Nephron progenitor cell (in vitro differentiated cells): ENCODE results near the gene FKBP1A.

Experiments used
- DNase-seq: peaks from one replicate; pipeline ENCODE4 v3.0.0; 2021
- H3K27ac Mint-ChIP-seq: 2 replicates; pipeline ENCODE4 v1.8.0; 2021; ENCODE audit warnings: mild to moderate bottlenecking, moderate library complexity, mixed read lengths
- H3K27me3 Mint-ChIP-seq: 2 replicates; pipeline ENCODE4 v1.8.0; 2021; ENCODE audit warnings: mild to moderate bottlenecking, low read depth, mixed read lengths; ENCODE audit not compliant: poor library complexity
- H3K36me3 Mint-ChIP-seq: 2 replicates; pipeline ENCODE4 v1.8.0; 2021; ENCODE audit warnings: low read depth, mixed read lengths
- H3K4me1 Mint-ChIP-seq: 2 replicates; pipeline ENCODE4 v1.8.0; 2021; ENCODE audit warnings: mixed read lengths
- H3K4me3 Mint-ChIP-seq: 2 replicates; pipeline ENCODE4 v1.8.0; 2021; ENCODE audit warnings: mild to moderate bottlenecking, moderate library complexity, mixed read lengths
- H3K9me3 Mint-ChIP-seq: 2 replicates; pipeline ENCODE4 v1.8.0; 2021; ENCODE audit warnings: mild to moderate bottlenecking, moderate library complexity, mixed read lengths
- CTCF ChIP-seq: fragments of 200-600 bp; sonication (generic); IDR thresholded peaks from 2 replicates; pipeline ENCODE4 v1.5.0; 2021; ENCODE audit warnings: antibody characterized with exemption

Gene FKBP1A

GRCh38 chr20:1320902-1321653 lies 71.8 kb downstream of the FKBP1A start:
- H3K36me3 Mint-ChIP-seq = no peaks in the 10 kb centered on the region
- no peak overlapping the region for H3K4me3 Mint-ChIP-seq
- peaks cover 7% of the 10 kb centered on the region for H3K27me3 Mint-ChIP-seq
- H3K9me3 Mint-ChIP-seq = no peaks in the 10 kb centered on the region
- H3K4me1 Mint-ChIP-seq = peaks cover 51% of the 10 kb centered on the region
- TF ChIP-seq CTCF = no peak
- no peak for DNase-seq
- H3K27ac Mint-ChIP-seq = peak overlapping the region; percentile 57

- peaks cover 7% of the 10 kb centered on the region for H3K27me3 Mint-ChIP-seq
- H3K9me3 Mint-ChIP-seq = no peaks in the 10 kb centered on the region
- no peak for TF ChIP-seq CTCF
- no peaks in the 10 kb centered on the region for H3K36me3 Mint-ChIP-seq
- DNase-seq = no peak
- H3K4me3 Mint-ChIP-seq = no peak overlapping the region
- H3K4me1 Mint-ChIP-seq = peaks cover 51% of the 10 kb centered on the region
- H3K27ac Mint-ChIP-seq = no peak overlapping the region
Measured at GRCh38 chr20:1320016-1320415, 72.8 kb downstream of the FKBP1A start.

GRCh38 chr20:1319462-1319861 lies 73.4 kb downstream of the FKBP1A start:
- Mint-ChIP-seq H3K36me3 (no peaks in the 10 kb centered on the region), H3K9me3 (no peaks in the 10 kb centered on the region), H3K27ac (no peak overlapping the region)

GRCh38 chr20:1319051-1319450 lies 73.8 kb downstream of the FKBP1A start:
- H3K4me1 Mint-ChIP-seq = peaks cover 52% of the 10 kb centered on the region
- H3K4me3 Mint-ChIP-seq = no peak overlapping the region
- no peak for TF ChIP-seq CTCF
- H3K9me3 Mint-ChIP-seq = no peaks in the 10 kb centered on the region
- no peak for DNase-seq
- H3K27me3 Mint-ChIP-seq = peaks cover 7% of the 10 kb centered on the region
- no peaks in the 10 kb centered on the region for H3K36me3 Mint-ChIP-seq
- no peak overlapping the region for H3K27ac Mint-ChIP-seq

More at GRCh38 chr20:1319462-1319861, 73.4 kb downstream of the FKBP1A start:
- Mint-ChIP-seq H3K4me1 (peaks cover 51% of the 10 kb centered on the region), H3K4me3 (no peak overlapping the region), H3K27me3 (peaks cover 7% of the 10 kb centered on the region)
- TF ChIP-seq CTCF = no peak
- no peak for DNase-seq
